Stimulated activated CD8-positive, alpha-beta memory T cell treated with anti-CD3 and anti-CD28 coated beads, Interleukin-15, amount 100 ng/mL, for 4 hours (primary cell): ENCODE measurements around the gene CAMK2G.
"Not testable (repeated sequence)": the region's sequence is repeated elsewhere in the genome, so short reads cannot be mapped to it uniquely, and the experiment has no call there.

Experiments
- DNase-seq, 2 donors: peaks; one replicate each; pipeline ENCODE4 v3.0.0-alpha.2; 2020; ENCODE audit warnings: low read depth in 2 of 2

The CAMK2G gene

DNA sequence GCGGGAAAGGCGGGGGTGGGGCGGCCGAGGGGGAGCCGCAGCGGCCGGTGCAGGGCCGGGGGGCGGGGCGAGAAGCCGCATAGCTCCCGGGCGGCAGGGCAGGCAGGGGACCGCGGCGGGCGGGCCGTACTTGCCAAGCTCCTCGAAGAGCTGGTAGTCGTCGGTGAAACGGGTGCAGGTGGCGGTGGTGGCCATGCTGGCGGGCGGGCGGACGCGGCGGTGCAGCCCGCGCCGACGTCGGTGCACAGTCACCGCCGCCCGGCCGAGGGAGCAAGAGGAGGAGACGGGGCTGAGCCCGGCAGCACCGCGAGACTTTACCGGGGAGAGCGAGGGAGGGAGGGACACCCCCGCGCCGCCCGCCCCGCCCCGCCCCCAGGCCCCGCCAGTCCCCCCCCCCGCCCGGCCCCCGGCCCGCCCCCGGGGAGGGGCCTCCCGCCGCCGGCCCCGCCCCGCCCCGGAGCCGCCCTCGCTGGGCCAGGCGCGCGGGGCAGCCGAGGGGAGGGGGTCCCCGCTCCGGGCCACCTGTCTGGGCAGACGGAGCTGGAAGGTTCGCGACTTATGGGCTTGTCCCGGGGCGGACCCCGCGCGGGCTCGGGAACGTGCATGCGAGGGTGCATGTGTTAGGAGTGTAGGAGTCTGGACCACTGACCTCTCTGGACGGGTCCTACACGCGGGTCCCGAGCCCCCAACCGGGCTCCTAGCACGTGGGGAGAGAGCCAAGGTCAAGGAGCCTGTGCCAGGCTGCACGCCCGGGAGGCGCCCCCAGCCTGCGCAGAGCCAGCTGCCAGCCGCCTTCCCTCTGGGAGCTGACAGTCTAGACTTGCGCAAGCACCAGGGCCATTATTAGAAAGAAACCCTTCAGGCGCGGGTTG is at the start of gene CAMK2G:
CAMK2G (minus strand) TSS at position 289 of the 872 bp plus-strand sequence; CDS start at position 195, 94 bp downstream.
- peak; percentile 66 to 71 for DNase-seq

DNA sequence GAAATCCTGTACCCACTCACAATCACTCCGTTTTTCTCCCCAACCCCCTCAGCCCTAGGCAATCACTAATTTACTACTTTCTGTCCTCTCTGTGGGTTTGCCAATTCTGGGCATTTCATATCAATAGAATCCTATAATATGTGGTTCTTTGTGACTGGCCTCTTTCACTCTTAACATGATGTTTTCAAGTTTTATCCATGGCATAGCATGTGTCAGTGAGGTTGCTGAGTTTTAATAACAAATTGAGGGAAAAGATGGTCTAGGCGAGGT is 48.4 kb upstream of the CAMK2G start:
- DNase-seq, result no peak

DNA sequence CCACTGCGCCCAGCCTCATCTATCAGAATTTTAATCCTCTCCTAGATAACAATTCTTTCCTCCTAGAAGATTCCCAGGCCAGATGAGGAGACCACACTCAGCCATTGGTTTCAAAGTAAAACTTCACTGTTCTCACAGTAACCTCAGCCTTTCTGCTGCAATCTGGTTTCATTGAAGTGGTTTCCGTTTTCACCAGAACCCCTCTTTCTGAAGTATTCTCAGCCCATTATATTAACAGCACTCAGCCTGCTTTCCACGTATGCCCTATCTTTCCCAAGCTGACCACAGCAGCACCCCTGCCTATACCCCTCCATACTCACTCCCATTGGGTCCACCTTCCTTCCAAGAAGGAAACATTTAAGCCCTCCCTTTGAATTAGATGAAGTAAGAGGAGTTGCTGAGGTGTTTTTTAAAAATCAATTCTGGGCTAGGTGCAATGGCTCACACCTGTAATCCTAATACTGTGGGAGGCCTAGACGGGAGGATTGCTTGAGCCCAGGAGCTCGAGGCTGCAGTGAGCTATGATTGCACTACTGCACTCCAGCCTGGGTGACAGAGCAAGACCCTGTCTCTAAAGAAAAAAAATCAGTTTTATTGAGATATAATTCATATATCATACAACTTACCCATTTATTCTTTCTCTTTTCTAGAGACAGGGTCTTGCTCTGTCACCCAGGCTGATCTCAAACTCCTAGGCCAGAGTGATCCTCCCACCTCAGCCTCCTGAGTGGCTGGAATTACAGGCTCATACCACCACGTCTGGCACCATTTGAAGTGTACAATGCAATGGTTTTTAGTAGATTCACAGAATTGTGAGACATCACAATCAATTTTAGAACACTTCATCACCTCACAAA is 47.9 kb upstream of the CAMK2G start:
- DNase-seq, result no peak

DNA sequence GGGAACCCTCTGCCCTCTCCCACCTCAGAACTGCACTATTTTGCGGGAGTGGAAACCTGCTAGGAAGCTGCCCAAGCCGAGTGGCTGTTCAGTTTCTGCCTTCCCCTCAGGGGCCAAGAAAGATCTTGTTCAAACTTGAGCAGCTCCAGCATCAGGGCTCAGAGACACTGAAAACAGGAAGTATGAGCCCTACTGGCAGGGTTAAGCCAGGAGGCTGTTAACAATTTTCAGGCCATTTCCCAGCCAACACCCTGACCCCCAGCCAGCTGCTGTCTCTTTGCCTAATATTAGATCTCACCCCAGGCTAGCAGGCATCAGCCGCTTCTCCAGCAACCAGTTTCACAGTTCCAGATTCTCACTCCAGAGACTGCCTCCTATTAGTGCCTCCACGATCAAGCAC is 45.7 kb upstream of the CAMK2G start:
- no peak for DNase-seq

DNA sequence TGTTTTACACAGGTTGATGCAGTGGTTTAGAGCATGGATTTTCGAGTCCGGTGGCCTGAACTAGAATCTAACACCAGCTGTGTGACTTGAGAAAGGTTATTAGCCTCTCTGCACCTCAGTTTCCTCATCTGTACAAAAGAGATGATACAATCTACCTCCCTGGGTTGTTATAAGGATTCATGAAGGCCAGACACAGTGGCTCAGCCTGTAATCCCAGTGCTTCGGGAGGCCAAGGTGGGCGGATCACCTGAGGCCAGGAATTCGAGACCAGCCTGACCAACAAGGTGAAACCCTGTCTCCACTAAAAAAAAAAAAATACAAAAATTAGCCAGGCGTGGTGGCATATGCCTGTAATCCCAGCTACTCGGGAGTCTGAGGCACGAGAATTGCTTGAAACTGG is 45.1 kb upstream of the CAMK2G start:
- DNase-seq, result not testable (repeated sequence)

DNA sequence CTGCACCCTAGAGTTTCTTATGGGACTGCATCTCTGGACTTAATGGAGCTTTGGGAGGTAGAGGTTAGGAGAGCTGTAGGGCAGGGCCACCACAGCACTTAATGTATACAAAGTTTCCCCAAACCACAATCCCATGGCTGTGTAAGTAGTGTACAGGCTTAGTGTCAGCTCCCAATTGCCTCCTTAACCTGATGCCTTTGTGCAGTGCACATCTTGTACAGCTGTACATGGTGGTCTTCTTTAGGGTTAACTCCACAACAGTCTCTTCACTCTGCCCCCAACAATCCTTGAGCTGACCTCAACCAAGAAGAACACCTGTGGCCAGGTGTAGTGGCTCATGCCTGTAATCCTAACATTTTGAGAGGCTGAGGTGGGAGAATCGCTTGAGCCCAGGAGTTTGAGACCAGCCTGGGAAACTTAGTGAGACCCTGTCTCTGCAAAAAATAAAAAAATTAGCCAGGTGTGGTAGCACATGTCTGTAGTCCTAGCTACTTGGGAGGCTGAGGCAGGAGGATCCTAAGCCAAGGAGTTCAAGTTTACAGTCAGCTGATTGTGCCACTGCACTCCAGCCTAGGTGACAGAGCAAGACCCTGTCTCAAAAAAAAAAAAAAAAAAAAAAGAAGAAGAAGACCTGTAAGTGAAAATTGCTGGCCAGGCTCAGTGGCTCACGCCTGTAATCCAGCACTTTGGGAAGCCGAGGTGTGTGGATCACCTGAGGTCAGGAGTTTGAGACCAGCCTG is 43.4 kb upstream of the CAMK2G start:
- no peak for DNase-seq

DNA sequence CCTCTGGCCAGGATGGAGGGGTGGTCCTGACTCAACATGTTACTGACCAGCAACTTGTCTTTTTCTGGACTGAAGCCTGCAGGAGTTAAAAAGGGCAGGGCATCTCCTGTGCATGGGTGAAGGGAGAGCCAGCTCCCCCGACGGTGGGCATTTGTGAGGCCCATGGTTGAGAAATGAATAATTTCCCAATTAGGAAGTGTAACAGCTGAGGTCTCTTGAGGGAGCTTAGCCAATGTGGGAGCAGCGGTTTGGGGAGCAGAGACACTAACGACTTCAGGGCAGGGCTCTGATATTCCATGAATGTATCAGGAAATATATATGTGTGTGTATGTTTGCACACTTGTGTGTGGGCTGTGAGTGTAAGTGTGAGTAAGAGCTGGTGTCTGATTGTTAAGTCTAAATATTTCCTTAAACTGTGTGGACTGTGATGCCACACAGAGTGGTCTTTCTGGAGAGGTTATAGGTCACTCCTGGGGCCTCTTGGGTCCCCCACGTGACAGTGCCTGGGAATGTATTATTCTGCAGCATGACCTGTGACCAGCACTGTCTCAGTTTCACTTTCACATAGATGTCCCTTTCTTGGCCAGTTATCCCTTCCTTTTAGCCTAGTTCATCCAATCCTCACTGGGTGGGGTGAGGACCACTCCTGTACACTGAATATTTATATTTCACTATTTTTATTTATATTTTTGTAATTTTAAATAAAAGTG is 42.6 kb upstream of the CAMK2G start:
- no peak for DNase-seq

DNA sequence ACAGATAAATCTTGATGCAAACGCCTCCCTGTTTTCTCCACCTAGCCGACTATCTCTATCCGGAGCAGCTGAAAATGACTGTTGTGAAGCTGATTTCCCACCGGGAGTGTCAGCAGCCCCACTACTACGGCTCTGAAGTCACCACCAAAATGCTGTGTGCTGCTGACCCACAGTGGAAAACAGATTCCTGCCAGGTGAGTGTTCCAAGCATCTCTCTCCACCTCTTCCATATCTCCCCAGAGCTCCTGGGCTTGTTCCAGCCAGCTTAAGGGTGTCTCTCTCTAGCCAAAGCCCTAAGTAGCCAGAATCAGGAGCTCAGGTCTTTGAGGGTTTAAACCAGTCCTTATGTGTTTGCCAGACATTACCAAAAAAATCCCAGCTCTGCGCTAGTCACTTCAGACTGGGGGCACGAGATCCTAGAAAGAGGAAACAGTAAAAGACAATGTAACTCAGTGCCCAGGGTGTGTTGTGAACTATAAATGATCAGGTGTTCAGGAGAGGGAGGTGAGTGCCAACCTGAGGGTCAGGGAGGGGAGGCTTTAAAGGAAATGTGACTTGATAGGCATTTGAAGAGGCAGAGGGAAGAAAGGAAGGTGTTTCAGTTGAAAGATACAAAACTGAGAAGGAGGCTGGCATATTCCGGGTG is 41.0 kb upstream of the CAMK2G start:
- no peak for DNase-seq

DNA sequence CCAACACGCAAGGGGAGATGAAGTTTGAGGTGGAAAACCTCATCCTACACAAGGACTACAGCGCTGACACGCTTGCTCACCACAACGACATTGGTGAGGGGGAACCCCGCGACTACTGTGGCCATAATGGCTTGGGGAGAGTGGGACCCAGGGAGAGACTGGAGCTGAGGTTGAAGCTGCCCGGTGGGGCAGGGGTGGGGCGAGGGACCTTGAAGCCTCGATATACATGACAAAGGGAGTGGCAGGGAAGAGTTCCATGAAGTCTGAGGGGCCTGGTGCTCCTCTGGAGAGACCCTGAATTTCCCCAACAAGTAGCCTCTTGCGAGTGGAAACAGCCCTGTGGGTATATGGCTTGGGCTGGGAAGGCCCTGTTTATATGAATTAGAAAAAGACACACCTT is 39.7 kb upstream of the CAMK2G start:
- DNase-seq, result no peak

DNA sequence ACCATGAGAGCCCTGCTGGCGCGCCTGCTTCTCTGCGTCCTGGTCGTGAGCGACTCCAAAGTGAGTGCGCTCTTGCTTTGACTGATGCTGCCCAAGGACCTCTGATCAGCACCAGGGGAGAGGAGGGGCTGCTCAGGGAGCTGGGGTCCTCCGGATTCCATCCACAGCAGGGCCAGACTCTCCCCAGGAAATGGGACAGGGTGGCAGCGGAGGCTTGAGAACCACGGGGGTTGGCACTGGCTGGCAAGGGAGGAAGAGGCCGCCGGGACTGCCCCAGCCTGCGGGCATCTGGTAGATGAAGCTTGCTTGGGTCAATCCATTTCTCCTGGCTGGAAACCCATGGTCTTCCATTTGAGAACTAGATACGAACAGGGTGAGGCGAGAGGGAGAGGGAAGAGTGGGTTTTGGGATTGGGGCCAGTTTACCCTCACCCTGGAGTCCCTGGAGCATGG is 37.2 kb upstream of the CAMK2G start:
- no peak for DNase-seq

DNA sequence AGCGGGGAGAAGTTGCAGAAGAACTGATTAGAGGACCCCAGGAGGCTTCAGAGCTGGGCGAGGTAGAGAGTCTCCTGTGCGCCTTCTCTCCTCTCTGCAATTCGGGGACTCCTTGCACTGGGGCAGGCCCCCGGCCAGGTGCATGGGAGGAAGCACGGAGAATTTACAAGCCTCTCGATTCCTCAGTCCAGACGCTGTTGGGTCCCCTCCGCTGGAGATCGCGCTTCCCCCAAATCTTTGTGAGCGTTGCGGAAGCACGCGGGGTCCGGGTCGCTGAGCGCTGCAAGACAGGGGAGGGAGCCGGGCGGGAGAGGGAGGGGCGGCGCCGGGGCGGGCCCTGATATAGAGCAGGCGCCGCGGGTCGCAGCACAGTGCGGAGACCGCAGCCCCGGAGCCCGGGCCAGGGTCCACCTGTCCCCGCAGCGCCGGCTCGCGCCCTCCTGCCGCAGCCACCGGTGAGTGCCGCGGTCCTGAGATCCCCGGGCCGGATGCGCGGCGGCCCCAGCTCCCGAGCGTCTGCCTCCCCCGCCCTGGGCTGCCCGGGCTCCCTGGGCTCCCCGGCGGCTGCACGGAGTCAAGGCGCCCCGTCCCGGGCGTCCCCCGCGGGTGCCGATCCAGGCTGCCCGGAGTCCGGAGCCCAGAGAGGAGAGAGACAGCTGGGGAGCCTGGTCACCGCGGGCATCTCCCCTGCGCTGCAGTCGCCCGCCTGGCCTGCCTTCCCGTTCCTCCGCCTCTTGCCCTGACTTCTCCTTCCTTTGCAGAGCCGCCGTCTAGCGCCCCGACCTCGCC is 36.6 kb upstream of the CAMK2G start, which contains the start of gene PLAU:
PLAU (plus strand) TSS at position 369 of the 789 bp plus-strand sequence. CDS start 424 bp downstream, outside the sequence.
- DNase-seq, result no peak

DNA sequence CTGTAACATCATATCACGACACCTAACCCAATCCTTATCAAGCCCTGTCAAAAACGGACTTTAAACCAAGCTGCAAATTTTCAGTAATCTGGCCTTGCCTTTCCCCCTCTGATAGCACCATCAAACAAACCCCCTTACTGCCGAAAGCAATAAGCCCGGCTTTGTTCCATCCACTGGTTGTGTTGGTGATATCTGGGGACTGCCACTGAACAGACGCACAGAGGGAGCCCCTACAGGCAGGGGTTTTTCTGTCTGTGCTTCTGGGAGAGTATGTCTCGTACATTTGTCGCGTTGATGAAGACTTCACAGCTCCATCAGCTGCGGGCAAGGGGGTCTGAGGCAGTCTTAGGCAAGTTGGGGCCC is 36.0 kb upstream of the CAMK2G start:
- no peak for DNase-seq

DNA sequence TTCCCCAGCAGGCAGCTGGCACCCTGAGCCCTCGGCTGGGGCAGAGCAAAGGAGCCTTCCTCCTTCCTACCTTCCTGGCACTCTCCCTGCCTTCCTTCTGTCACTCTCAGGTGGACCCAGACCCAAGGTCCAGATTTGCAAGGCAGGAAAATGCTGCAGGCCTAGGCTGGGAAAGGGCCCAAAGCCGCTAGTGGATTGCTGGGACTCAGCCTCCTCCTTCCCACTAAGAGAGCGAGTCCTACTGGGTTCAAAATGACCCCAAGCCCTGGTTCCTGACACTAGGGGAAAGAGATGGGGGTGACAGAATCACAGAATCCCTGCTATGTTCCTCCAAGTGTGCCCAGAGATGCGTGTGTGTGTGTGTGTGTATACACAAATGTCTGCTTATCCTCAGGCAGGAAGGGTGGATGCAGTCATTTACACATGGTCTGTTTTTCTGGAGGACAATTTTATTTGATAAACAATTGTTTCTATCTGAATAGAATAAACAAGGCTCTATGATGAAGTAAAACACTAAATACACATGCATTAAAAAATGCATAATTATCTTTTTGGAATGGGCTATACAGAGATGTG is 35.3 kb upstream of the CAMK2G start:
- DNase-seq, result no peak

DNA sequence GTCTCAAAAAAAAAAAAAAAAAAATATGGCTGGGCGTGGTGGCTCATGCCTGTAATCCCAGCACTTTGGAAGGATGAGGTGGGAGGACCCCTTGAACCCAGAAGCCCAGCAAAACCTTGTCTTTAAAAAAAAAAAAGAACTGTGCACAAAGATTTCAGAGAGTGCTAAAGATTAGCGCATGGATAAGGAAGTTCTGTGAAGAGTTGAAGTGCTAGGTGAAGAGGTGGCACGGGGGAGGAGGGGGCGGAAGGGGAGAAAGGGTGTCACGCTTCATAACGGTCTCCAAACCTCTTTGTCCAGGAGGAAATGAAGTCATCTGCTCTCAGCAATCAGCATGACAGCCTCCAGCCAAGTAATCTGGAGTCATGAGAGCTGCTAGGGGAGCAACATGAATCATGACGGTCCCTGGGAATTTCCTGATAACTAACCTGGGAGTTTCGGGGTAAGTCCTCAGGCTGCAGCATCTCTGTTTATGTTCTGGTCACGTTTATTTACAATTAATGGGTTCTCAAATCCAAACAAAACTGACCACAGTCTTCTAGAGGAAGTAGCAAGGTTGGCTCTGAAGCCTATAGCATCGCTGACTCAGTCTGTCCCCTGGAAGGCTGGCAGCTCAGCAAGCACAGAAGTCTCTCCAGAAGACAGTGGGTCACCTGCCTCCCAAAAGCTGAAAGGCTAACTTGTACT is 34.6 kb upstream of the CAMK2G start:
- DNase-seq, result peak; percentile 64 to 77

DNA sequence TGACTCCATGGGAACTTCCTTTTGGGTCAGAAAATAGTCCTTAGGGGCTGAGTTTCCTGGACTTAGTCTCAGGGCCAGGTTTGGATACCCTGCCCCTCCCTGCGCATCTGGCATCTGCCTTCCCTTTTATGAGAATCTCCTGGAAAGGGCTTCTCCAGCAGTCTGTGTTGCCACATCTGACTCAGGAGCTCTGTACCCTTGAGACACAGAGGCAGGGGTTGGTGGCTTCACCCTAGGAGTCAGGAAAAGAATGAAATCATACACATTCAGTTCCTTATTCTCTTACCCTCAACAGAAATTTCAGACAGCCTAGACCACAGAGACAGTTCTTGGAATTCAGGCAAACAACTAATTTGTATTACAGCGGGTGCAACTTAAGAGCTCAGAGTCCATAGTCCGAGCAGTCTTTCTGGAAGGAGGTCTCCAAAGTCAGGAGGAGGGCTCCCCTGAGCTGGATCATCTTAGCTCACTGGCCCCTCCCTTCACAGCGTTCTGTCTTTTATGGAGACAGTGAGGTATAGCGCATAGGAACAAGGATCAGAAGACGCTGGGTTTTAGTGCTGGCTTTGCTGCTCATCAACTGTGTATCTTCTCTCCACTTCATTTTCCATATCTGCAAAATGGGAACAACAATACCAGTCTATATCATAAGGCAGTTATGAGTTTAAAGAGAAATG is 33.6 kb upstream of the CAMK2G start:
- DNase-seq, result no peak

DNA sequence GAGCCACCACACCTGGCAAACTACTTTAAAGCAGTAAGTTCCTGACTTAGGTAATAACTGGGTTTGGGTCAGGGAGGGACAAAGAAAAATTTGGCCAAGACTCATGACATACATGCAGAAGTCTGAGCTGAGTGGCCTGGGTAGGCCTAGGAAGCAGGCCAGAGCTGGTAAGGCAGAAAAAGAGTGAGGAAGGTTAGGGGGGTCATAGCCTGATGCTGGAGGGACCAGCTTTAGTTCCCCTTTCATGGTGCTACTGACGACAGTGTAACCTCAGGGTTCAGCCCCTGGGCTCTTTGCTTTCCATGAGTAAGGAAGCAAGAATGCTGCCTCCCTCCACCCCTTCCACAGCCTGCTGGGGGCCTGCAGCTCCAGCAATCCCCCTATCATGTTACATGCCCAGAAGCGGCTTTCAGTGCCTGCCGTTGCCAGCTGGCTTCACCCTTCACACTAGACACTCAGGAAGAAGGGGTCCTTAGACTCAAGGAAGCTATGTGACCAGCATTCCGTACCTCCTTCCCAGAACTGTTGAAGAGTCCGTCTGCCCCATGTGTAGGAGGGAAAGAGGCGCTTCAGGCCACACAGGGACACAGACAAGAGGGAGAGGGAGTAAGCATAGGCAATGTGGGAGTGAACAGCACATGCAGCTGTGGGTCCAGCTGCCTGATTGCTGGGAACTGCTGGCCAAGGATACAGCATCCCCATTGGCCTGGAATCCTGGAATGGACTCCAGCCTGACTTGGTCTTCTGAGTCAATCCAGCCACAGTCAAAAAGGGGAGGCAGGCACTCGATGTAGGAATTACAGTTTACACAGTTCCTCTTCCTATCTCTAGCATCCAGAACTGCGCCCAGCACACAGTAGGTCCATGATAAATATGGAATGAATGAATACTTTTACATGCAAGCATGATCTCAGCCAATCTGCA is 32.4 kb upstream of the CAMK2G start:
- DNase-seq, result no peak

DNA sequence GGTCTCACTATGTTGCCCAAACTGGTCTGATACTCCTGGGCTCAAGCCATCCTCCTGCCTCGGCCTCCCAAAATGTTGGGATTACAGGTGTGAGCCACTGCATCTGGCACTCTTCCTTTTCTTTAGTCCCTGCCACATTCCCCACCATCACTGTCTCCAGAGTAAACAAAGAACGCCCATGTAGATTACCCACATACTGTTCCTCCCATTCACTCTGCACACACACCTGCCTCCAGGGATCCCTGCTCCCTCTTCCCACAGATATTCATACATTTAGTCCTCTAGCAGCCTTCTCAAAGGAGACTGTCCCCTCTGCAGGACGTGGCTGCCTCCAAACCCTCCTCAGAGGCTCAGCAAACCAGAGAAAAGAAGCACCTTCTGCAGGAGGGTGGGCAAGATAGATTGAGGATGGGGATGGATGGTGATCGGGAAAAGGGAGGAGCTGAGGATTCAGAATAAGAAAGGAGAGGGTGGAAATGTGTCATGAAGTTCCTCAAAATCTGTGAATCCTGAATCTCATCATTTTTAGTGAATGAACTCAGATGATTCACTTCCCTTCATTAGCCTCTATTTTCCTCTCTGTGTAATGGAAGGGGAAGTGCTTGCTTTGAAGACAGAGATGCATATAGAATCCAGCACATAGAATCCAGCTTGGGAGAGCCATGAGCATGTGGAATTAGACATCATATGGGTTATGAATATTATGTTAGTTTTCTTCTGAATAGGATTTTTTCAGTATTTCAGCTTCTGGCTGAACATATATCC is 31.1 kb upstream of the CAMK2G start:
- no peak for DNase-seq
